HG02678 (cell line): ENCODE results near the gene FBXL7.

Experiments used
- ATAC-seq: cut with Tn5 transposase; IDR thresholded peaks from one replicate; pipeline ENCODE4 v1.9.1; 2021; ENCODE audit warnings: mild to moderate bottlenecking, moderate library complexity; ENCODE audit not compliant: unreplicated experiment

Gene FBXL7

GRCh38 chr5:15980835-15981234, 480.9 kb downstream of the FBXL7 start:
- ATAC-seq = no peak

- no peak for ATAC-seq
Measured at GRCh38 chr5:15983392-15983791, 483.4 kb downstream of the FBXL7 start.
